Ishikawa (cell line): Measurements from ENCODE around the gene FAM83E.

Experiments used
- CEBPB ChIP-seq: IDR thresholded peaks from 2 replicates; pipeline ENCODE4 v1.6.1; 2012
- CREB1 ChIP-seq: IDR thresholded peaks from 2 replicates; pipeline ENCODE4 v1.6.1; 2012; ENCODE audit warnings: low read depth
- FOXM1 ChIP-seq: IDR thresholded peaks from 2 replicates; pipeline ENCODE4 v1.6.1; 2012; ENCODE audit warnings: low read depth, borderline replicate concordance
- NFIC ChIP-seq: IDR thresholded peaks from 2 replicates; pipeline ENCODE4 v1.6.1; 2012
- TAF1 ChIP-seq: IDR thresholded peaks from 2 replicates; pipeline ENCODE4 v1.6.1; 2012; ENCODE audit warnings: low read depth, mild to moderate bottlenecking
- TCF12 ChIP-seq: IDR thresholded peaks from 2 replicates; pipeline ENCODE4 v1.6.1; 2012; ENCODE audit warnings: low read depth

DNA sequence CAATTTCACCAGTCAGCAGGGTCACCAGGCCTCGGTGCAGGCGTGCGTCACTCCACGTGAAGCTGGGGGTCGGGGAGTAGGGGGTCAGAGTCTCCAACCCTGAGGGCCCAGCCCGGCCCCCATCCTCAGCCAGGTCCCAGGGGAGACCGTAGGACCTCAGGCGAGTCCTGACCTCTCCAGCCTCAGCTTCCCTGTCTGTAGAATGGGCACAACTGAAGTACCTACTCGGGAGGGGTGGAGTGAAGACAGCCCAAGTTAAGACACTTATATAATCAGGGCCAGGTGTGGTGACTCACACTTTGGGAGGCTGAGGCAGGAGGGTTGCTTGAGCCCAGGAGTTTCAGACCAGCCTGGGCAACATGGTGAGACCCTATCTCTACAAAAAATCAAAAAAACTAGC is 11.0 kb downstream of the FAM83E start:
- no peak for TF ChIP-seq CEBPB
- TF ChIP-seq TAF1 = no peak
- no peak for TF ChIP-seq TCF12
- TF ChIP-seq FOXM1 = no peak
- no peak for TF ChIP-seq CREB1
- TF ChIP-seq NFIC = no peak
